NCI-H526 treated with DMSO at 0.1 percent for 48 hours (cell line): ENCODE measurements around the gene CIROP.

Experiments
- DNase-seq: peaks from one replicate; lab custom pipeline; 2025; lab: John Stamatoyannopoulos, UW

Gene CIROP

DNA sequence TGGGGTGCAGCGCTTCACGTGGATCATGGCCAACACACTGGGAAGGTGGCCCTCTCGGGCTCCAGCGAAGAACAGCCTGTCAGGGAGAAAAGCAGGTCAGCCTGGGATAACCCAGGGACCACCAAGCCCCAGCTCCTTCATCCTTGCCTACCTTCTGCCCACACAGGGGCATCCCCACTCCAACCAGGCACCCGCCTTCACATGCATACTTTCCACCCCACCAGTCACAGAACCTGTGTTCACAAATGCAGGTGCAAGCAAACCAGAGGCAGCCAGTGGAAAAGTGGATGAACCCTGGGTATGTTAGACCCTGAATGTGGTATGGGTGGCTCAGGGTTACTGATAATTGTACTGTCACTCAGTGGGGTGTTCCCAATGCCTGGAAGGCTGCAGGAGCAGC lies 26.7 kb upstream of the CIROP start:
- no peak for DNase-seq

DNA sequence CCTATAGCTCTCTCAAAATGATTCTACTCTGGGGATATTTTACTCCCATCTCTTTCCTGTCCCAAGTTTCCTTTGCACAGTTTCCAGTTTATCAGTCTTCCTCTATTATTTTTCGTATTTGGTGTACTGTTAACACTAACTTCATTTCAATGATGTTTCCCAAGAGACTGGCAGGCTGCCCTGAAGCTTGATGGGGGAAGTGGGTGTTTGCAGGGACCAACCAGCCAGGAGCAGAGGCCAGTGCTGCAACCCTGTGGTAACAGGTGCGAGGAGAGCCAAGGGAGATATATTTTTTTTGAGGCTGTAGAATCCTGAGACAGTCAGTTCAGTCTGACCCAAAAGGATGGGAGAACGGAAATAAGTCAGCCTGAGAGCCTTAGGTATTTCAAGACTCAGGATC lies 26.1 kb upstream of the CIROP start:
- no peak for DNase-seq

DNA sequence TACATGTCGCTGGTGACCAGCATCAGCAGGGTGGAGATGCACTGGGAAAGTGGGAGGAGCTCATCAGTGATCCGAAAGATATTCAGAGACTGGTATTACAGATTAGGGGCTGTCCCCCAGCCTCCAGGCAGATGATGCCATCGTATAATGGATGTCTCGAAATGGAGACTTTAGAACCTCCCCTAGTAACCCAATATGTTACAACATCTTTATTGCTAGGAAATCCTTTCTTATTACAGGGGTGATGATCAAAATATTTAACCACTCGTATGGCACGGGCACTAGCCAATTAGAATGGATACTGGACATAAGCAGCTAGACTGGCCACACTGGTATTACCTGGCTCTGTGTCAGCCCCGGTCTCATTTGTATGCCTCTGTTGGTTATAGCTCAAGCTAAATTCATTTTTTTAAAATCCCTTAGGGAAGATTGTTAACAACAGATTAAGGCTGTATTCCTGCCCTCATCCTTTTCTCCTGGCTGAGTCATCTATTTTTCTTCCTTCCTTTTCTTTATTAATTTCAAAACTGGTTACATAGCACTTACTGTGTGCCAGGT lies 25.0 kb upstream of the CIROP start:
- DNase-seq = no peak

DNA sequence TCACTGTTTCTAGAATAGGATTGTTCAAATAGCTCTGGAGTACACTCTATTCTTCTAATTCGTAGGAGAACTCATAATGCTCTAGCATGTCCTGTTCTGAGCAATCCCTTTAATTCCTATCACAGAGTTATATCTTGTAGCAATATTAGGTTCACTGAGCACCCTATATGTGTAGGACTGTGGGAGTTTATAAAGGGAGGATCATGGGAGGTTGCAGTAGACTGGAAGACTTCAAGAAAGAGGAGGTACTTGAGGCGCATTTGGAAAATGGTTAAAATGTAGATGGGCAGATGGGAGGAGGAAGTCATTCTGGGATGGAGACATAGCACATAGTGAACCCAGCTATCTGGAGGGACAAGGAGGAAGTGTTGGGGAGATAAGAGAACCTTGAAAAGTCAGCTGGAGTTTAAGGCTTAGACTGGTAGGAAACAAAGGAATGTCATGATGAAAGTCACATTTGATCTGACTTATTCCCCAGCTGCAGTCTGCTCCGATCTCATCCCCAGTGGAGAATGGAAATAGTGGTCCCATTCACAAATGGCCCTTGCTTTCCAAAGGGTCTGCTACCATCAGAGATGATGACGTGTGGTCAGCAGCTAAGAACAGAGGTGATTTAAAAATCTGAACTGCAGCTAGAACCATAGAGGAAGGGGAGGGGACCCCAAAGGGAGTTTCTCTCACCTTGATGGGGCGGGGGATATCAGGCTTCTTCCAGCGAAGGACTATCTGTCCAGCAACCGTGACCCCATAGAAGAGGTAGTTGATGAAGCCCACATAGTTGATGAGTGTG lies 24.4 kb upstream of the CIROP start:
- DNase-seq = no peak

DNA sequence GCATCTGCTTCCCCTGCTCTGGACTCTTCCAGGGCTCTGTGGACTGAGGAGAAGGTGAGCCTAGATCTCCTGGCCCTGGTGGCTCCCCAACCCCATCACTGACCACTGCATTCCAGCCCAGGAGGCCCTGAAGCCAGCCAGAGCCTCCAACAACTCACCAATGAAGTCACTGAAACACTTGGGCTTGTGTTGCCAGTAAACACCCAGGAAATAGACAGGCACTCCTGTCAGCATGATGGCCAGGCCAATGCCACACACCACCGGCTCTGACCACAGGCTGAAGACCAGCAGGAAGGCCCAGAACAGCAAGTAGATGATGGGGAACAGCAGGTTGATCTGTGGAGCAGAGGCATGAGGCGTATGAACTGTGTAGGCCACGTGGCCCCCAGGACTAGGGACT lies 23.1 kb upstream of the CIROP start:
- no peak for DNase-seq

DNA sequence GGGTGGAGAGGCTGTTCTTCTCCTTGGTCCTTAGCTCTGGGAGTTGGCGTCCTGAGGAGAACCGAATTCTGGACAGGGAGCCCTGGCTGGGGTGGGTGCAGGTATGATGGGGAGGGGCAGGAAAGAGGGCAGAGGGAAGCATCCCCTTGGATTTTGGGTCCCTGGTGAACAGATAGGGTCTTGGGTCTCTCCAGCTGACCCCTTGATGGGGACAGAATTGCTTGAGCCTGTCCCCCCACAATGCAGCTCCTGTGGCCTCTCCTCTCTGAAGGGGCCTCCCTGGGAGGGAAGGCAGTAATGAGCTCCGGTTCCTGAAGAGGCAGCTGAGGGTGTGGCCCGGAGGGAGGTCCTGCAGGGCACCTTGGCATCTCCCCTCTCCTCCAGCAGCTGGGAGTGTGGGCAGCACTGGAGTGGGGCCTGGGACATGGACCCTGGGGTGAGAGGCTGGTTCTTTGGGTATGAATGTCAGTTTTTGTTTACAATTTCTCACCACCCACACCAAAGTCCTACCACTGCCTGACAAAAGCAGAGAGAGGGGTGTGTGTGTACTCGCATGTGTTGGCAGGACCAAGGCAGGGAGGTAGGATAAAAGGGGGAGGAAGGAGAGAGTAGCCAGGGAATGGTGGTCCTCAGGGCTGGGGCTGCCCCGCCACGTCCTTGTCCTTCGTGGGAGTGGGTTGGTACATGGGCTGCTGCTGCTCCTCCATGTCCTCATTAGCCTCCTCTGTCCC lies 21.9 kb upstream of the CIROP start:
- DNase-seq = no peak

DNA sequence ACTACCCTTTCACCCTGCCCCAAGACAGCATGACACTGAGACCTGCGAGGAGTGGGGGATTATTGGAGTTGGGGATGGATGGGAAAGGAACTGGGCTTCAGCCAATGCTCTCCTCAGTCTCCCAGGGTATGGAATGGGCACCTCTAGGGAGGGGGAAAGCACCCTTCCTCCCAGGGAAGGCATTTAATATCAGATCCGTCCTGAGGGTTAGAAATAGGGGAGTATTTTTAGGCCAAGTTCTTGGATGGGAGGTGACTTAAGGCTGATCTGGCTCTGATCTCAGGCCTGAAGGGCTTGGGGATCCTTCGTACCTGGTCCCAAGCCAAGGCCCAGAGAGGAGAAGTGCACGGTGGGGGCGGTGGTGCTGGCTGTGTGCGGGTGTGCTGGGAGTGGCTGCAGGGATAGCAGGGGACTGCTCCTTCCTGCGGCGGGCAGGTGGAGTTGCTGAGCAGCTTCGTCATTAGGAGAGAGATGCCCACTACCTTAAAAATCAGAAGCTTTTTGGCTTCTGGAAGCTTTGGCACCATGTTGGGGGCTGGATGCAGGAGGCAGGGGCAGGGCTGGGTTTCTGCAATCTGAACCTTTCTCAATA lies 21.2 kb upstream of the CIROP start:
- no peak for DNase-seq

DNA sequence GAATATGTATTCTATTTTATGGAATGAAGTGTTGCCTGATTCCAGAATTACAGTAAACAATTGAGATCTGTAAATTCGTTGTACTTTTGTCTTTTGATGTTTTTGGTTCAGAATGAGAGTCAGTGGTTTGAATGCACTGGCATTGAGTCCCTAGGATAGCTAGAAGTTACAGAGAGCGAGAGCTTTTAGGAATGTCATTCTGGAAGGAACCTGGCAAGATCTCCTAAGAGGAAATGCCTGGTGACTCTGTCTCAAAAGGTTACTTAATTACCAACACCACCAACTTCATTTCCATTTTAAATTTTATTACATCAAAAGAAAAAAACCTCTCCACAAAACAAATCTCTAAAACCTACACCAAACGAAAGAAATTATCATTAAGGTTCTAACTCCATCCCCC lies 20.2 kb upstream of the CIROP start:
- no peak for DNase-seq

DNA sequence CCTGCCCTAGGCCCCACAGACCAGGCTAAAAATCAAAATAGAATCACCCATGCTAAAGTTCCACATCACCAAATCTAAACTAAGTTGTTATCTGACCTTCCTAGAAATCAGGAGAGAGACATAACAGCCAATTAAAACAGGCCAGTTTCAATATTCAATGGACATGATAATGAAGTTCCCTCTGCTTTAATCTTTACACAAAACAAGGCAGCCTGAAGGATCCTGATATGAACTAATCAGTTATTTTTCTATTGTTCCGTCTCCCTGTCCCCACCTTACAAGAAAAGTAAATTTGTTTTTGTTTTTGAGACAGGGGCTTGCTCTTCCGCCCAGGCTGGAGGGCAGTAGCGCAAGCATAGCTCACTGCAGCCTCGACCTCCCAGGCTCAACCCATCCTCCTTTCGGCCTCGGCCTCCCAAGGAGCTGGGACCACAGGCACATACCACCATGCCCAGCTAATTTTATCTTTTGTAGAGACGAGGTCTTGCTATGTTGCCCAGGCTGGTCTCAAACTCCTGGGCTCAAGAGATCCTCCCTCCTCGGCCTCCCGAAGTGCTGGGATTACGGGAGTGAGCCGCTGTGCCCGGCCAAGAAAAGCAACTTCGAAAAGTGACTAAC lies 19.7 kb upstream of the CIROP start:
- DNase-seq = no peak

DNA sequence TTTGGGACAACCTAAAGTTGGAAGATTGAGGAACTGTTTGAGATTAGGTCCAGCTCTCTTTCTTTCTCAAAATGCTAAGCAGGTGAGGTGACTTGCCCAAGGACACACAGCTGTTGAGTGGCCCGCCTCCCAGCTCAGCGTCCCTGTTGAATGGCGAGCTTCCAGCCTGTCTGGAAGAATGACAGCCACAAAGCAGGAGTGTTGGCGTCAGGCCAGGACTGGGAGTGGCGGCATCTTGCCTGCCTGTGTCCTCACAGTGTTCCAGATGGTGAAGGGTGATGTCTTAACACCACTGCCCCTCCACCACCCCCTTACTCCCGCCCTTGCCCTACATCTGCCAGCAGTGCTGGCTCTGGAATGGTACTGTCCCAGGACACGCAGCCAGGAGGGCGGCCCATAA lies 18.6 kb upstream of the CIROP start:
- no peak for DNase-seq

DNA sequence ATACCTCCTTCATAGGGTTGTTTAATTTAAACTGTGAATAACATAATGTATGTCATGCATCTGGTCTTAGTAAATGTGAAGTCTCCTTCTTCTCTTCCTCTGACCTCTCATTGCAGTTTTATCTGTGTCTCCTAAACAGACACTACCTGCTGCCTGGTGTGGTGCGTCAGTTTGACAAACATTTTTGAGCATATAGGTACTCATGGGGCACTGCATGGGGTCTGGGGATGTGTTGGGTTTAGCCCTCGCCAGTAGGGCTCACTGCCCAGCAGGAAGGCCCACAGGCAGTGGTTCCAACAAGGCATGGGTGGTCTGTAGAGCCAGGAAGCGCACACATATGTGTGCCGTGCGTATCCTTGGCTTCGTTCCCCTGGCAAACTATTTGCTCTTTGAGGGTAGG lies 17.3 kb upstream of the CIROP start:
- DNase-seq = no peak

DNA sequence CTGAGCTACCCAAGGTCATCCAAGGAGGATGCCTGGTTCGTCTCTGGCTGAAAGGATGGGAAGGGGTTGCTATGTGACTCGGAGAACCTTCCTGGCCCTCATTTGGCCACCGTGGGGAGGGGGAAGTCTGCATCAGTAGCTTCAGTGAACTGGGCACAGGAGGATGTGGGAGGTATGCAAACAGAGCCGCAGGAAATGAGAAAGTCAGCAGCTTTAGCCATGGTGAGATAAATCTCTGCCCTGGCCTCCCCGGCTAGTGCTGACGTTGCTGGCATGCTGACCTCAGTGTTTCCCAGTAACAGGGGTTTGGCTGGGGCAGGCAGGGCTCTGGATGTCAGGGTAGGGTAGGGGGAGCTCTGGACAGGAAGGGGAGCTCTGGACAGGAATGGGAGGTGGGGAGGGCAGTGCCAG lies 16.6 kb upstream of the CIROP start:
- no peak for DNase-seq

DNA sequence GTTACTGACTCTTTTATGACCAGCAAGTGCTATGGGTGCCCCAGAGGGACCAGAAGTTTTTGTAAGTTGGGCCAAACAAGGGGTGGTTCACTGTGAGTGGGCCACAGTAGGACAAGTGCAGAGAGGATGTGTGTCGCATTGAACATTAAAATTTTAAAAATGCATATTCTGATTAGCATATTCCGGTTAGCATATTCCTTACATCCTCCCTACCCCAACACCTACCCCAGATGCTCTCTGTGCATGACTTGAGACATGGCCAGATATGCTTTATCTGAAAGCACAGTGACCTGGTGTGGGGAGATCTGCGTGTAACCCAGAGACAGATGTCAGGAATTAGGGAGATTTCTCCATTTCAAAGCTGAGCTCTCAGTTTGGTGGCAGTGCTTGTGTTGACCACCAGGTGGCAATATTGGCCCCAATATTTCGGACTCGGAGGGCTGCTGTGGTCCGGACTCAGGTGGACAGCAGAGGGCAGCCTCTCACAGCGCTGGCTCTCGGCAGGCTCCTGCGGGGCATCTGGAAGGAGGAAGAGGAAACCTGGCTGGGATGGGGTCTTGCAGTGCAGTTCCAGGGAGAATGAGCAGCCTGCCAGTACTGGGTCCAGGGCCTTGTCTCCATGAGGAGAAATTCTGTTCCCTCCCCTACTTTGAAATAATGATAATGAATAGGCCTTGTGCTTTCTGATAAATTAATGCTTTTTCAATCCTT lies 15.9 kb upstream of the CIROP start:
- DNase-seq = peak; percentile 48

DNA sequence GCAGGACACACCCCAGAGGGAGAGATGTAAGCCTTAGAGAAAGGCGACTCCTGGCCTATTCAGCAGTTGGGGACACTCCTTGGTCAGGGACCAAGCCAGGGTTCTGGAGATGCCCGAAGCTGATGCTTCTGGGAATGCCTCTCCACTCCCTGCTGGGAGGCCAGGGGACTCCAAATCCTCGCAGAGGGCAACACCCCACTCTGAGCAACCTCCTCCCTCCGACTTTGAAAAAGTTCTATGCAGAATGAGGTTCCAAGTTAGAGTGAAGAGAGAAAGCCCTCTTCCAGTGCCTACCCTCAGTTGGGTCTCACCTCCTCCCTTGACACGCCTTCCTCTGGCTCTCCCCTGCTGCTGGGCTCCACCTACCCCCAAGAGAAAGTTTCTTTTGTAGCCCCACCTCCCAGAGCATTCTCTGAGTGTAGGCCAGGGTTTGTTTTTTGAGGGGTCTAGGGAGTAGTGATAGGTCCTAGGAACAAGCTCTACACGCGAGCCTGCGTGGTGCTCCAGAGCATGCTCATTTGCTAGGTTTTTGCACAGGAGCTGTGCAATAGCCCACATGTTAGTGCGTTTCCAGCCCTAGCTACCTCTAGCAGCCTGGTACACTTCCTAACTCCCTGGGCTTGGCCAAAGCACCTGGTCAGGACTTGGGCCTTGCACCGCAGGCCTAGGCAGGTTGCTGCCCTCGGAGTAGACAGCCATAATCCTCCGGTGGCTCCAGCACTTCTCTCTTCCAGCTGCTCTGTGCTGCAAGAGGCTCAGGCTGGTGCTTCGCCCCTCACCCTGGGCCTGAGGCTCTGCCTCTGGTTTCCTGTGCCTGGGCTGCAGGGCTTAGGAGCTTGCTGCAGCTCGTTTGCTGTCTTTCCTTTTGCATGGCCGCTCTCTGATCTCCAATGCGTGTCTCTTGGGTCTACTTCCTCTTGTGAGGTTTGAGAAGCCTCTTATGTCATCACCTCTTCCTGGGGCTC lies 14.9 kb upstream of the CIROP start:
- DNase-seq = no peak

DNA sequence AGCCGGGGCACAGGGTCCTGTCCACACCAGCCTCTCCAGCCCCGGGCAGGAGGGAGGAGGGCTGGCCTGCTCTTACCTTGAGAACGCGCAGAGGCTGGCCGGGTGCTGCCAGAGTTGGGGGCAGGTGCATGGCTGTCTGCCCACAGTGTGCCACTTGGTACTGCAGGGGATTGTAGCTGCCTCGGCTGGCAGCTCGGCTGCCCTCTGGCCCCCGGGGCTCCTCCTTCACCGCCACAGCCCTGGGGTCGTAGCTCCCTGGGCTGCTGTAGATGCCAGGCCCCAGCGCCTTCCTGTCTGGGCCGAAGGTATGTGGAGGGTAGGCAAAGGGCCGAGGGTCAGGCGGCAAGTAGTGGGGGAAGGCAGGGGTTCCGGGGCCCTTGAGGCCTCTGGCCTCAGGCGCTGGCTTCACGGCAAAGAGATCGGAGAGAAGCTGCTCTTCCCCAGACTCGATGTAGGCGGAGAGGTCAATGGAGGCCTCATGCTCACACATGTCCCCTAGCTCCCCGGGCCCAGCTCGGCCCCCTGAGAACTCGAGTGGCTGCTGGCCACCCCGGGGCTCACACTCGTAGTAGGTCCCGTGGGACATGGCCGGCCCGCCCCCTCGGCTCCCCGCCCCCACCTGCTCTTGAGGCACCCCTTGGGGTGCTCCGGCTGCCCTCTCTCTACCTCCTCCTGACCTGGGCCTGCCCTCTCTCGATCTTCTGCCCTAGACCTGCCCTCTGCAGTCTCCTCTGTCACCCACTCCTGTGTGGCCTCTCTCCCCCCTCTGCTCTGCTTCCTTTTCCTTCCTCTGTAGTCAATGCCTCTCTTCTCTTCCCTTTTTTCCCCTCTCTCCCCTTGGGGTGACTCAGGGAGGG lies 13.9 kb upstream of the CIROP start, which contains the start of gene CEBPE:
Gene CEBPE, minus strand, starts transcription at position 750 of the 857 bp plus-strand sequence. Its CDS starts 164 bp downstream, at position 586.
- no peak for DNase-seq

DNA sequence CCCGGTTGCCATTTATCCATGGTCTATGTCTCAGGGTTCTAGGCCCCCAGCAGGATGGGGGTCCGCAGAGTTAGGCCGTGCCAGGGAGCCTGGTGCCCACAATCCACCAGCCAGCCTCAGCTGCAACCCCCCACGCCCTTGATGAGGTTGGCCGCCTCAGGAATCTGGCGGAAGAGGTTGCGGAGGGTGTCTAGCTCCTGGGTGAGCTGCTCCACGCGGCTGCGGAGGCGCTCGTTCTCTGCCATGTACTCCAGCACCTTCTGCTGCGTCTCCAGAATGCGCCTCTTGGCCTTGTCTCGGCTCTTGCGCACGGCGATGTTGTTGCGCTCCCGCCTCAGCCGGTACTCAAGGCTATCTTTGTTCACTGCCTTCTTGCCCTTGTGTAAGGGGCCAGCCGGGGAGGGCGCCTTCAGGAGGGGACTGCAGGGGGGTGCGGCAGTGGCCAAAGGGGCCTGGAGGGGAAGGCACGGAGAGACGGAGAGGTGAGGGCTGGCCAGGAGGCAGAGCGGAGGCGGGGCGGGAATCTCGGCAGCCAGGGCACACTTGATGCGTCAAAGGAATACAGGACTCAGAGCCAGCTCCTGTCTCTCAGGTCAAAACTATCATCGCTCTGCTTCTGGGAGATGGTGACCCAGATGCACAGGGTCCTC lies 12.7 kb upstream of the CIROP start:
- no peak for DNase-seq

DNA sequence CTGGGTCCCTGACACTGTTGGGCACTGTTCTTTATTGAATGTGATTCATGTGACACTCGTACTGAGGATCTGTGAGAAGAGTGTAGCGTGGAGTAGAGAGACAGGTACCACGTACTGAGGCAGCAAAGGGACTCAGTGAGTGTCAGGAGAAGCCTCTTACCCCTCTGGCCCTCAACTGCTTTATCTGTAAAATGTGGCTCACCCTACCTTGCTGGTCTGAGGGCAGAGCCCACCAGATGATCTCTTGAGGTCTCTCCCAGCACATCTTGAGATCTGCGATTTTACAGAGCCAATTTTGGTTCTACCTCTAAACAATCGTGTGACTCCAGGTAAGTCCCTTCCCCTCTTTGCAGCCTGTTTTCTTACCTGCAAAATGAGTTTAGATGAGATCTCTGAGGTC lies 11.1 kb upstream of the CIROP start:
- no peak for DNase-seq

DNA sequence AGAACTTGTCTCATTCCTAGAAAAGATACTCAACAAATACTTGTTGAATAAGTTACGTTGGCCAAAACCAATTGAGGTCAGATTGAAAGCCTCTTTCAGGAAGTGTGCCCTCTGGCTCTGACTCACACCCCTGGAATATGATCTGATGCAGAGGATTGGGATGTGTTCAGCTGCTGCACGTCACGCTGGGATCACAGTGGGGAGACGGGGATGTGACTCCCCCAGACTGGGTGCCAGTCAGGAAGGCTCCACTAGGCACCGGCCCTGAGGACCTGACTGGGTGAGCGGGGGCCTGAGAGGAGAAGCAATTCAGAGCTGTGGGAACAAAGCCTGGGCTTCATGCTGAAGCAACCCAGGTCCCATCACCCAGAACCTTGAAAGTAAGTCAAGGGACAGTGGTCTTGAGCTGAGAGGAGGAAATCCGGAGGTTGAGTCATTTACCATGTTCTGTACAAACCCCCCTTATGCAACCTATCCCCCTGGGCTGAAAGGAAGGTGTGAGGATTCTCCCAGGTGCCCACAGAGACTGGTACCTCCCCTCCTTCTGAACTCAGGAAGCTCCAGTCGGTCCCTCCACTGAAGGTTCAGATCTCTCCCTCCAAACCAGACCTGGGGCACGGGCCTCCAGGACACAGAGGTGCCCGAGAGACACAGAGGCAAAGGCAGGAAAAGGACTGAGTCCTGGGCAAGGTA lies 10.4 kb upstream of the CIROP start:
- DNase-seq = no peak

DNA sequence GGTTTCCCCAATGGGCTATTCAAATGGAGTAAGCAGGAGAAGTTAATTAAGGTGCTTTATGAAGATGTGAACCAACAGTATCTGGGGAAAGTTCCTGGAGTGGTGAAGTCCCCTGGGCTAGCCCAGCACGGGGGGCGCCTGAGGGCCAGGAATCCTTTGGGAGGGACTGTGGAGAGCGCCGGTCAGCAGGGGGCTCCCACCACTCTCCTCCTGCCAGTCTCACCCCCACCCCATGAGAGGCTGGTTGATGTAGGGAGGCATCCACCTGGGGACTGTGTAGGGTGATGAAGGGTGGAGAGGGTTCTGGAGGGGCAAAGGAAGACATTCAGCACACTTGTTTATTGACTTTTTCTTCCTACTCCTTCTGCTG lies 9.9 kb upstream of the CIROP start:
- no peak for DNase-seq
